ENCODE measurements around the gene PSIP1. TPM values are rescaled to one million over a fixed set of nuclear protein-coding genes. Genes with fewer than 3 reads are reported as not detected.

PSIP1 gene
- total and polyA plus RNA-seq, 11 donors, result 15.9 to 29.1 (median 20.9) TPM

DNA sequence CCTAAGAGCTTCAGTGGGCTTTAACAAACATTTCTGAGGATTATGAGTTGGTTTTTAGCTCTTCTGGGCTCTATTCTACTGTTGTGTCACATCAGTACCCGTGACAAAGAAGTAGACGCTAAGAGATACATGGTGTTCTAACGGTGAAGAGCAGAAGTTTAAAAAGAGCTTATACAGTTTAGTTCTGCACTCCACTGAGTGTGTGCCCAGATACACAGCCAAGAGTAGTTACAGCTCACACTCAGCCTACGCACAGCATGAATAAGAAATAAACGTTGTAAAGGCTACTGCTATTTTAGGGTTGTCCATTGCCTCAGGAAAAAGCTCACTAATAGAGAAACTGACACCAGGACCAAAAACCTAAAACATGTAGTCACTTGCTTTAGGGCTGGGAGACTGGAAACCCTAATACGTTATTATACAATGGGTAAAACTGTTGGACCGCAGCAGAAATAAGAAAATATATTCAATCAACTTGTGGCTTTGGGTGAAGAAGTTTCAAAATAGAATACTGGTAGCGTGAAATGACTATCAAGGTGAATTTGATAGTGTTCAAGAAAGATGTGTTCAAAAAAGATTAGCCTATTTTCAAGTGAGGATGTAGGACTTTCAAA lies 34.7 kb downstream of the PSIP1 start:
- Histone ChIP-seq H3K4me1 (peaks cover 0 to 5% (median 0%) of the 10 kb centered on the region in 12 donors), H3K27ac (no peak overlapping the region), H3K4me3 (no peak overlapping the region), H3K9me3 (no peaks in the 10 kb centered on the region), H3K36me3 (peaks cover 0 to 85% (median 58%) of the 10 kb centered on the region in 9 donors), H3K27me3 (no peaks in the 10 kb centered on the region)
- 92% methylated on average over 8 of the region's 8 CpGs for WGBS, 4 donors
- no peak for DNase-seq
- ATAC-seq, result no peak
- no peak for TF ChIP-seq POLR2A (IDR thresholded peaks at IDR 0.05)
- TF ChIP-seq, protein P1, sequence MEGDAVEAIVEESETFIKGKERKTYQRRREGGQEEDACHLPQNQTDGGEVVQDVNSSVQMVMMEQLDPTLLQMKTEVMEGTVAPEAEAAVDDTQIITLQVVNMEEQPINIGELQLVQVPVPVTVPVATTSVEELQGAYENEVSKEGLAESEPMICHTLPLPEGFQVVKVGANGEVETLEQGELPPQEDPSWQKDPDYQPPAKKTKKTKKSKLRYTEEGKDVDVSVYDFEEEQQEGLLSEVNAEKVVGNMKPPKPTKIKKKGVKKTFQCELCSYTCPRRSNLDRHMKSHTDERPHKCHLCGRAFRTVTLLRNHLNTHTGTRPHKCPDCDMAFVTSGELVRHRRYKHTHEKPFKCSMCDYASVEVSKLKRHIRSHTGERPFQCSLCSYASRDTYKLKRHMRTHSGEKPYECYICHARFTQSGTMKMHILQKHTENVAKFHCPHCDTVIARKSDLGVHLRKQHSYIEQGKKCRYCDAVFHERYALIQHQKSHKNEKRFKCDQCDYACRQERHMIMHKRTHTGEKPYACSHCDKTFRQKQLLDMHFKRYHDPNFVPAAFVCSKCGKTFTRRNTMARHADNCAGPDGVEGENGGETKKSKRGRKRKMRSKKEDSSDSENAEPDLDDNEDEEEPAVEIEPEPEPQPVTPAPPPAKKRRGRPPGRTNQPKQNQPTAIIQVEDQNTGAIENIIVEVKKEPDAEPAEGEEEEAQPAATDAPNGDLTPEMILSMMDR (IDR thresholded peaks at IDR 0.05), result no peak
- intact Hi-C loops (cut with DNase I), result no loop called here

DNA sequence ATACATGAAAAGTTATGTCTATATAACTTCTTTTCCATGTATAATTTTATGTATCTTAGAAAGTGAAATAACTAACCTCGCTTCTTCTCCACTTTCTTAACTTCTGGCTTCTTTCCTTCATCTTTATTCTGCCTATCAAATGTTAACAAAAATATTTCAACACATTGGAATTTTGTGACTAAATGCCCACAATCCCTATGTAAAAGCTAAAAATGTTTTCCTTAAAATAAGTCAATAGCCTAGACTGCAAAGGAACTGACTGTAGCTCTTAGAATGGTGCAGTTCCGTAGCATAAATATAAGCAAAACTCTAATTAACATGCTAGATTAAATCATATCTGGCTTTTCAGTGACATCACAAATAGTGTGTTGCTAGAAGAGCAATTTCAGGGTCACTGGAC lies 40.9 kb downstream of the PSIP1 start:
- Histone ChIP-seq H3K4me3 (no peak overlapping the region), H3K36me3 (peaks cover 0 to 97% (median 69%) of the 10 kb centered on the region in 9 donors)
- ATAC-seq, result no peak

DNA sequence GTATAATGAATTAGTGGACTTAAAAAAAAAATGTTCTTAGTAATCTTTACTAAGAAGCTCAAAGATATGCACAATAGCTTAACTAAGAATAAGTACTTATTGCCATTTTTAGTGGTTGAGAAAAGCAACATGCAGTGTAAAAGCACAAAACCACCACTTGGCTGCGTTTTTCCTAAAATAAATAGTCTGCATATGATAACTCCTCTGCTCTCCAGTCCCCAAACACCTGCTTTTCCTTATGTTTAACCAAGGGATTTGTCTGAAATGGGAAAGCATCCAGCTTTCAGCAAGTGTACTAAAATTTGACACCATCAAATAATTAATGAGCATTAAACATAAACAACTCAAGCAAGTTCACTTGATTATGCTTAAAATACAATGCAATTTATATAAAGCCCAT lies 41.4 kb downstream of the PSIP1 start:
- DNase-seq, result no peak
- Histone ChIP-seq H3K4me1 (no peaks in the 10 kb centered on the region), H3K27ac (no peak overlapping the region), H3K4me3 (no peak overlapping the region), H3K9me3 (no peaks in the 10 kb centered on the region), H3K27me3 (no peaks in the 10 kb centered on the region), H3K36me3 (peaks cover 0 to 97% (median 74%) of the 10 kb centered on the region in 9 donors)
- no peak for ATAC-seq
- intact Hi-C loops (cut with DNase I), result no loop called here
- no peak for TF ChIP-seq POLR2A (IDR thresholded peaks at IDR 0.05)
- TF ChIP-seq, protein P1 (IDR thresholded peaks at IDR 0.05), result no peak
- WGBS, 4 donors, result 76 to 92% (median 82%) methylated on average over 1 of the region's 1 CpG

More for the DNA sequence above, 40.9 kb downstream of the PSIP1 start:
- Histone ChIP-seq H3K4me1 (peaks cover 0 to under 1% (median 0%) of the 10 kb centered on the region in 12 donors), H3K27ac (no peak overlapping the region), H3K9me3 (no peaks in the 10 kb centered on the region), H3K27me3 (no peaks in the 10 kb centered on the region)
- WGBS, 4 donors, result 93 to 98% (median 97%) methylated on average over 2 of the region's 2 CpGs
- DNase-seq, result no peak
- TF ChIP-seq, protein P1 (IDR thresholded peaks at IDR 0.05), result no peak
- TF ChIP-seq POLR2A (IDR thresholded peaks at IDR 0.05), result no peak
- intact Hi-C loops (cut with DNase I), result no loop called here

DNA sequence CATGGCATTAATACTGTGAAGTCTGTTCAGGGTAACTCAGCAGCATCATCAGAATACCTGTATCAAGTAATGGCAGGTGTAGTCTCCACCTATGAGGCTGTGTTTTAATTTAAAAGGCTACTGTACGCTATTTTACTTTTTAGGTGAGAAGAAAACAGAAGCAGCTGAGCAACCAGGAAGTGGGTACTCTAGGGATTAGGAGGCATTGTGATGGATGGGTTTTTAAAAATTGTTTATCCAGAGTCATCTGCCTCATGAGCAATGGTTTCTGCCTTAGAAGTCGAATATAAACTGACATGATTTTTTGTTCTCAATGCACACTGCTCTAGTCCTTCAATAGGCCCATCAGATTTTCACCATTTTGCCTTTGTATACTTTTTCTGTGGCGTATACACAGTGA lies 42.6 kb downstream of the PSIP1 start:
- Histone ChIP-seq H3K9me3 (no peaks in the 10 kb centered on the region), H3K4me3 (no peak overlapping the region), H3K36me3 (peaks cover 0 to 96% (median 73%) of the 10 kb centered on the region in 9 donors), H3K27ac (no peak overlapping the region), H3K27me3 (no peaks in the 10 kb centered on the region), H3K4me1 (no peaks in the 10 kb centered on the region)
- DNase-seq (no peak), ATAC-seq (no peak)
- no peak for TF ChIP-seq POLR2A (IDR thresholded peaks at IDR 0.05)
- TF ChIP-seq, protein P1 (IDR thresholded peaks at IDR 0.05), result no peak
- intact Hi-C loops (cut with DNase I), result no loop called here
- 78 to 94% (median 83%) methylated on average over 3 of the region's 3 CpGs for WGBS, 4 donors
